ENCODE measurements around the gene CPNE4. TPM values are rescaled to one million over a fixed set of nuclear protein-coding genes. Genes with fewer than 3 reads are reported as not detected.

CPNE4 gene
- total and polyA plus RNA-seq, 2 donors (not counting 3 experiments of a cell fraction or from before 2014, with no cell fraction given) = not detected

DNA sequence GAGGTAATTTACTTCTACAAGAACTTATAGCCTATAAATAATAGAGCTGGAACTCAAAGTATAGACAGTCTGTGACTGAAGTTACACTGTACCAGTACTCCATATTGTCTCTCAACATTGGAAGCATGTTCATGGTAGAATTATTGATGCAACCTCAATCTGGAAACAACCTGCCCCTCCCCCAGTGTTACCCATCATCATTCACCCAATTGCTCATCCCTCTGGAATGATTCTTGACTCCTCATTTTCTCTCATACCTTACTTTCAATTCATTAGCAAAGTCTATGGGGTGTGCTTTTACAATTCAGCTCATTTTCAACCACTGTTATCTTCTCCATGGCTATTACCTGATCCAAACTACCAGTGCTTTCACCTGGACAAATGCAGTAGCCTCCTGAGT lies 151.7 kb downstream of the CPNE4 start:
- Histone ChIP-seq H3K4me1 (ENCODE audit: control insufficient read depth, extremely low read depth, insufficient read depth, low read length) (no peaks in the 10 kb centered on the region), H3K9ac (replicated peaks; ENCODE audit: extremely low read depth, insufficient read depth, low read length) (no peak overlapping the region), H3K27ac (ENCODE audit: insufficient read depth, low read depth, low read length) (no peak overlapping the region), H3K9me3 (replicated peaks; ENCODE audit: control insufficient read depth, insufficient read depth, low read length) (no peaks in the 10 kb centered on the region), H3K79me2 (ENCODE audit: control insufficient read depth, insufficient read depth, low read length) (no peaks in the 10 kb centered on the region), H3K4me2 (ENCODE audit: insufficient read depth, low read length) (no peak overlapping the region), H2AFZ (ENCODE audit: low read depth, low read length) (no peak overlapping the region), H3K27me3 (ENCODE audit: control insufficient read depth in 2 of 2, insufficient read depth in 2 of 2, low read length in 2 of 2) (no peaks in the 10 kb centered on the region), H3K9me1 (replicated peaks; ENCODE audit: control insufficient read depth, extremely low read depth, insufficient read depth, low read length) (no peaks in the 10 kb centered on the region), H4K20me1 (replicated peaks; ENCODE audit: control insufficient read depth, extremely low read depth, insufficient read depth, low read length) (no peaks in the 10 kb centered on the region), H3K36me3 (ENCODE audit: control insufficient read depth in 2 of 2, extremely low read depth in 1 of 2, insufficient read depth in 2 of 2, low read length in 2 of 2) (no peaks in the 10 kb centered on the region), H3K4me3 (replicated peaks in 1 of 3; ENCODE audit: insufficient read depth in 1 of 3, low read depth in 1 of 3, low read length in 3 of 3) (no peak overlapping the region)
- no TSS peak for BruUV-seq (replicated peaks)
- POLR2A ChIA-PET = no interaction called here
- CTCF ChIA-PET = no interaction called here
- FAIRE-seq (no peak), DNase-seq (ENCODE audit: low read depth, low spot score) (no peak)
- TF ChIP-seq MYC (IDR thresholded peaks at IDR 0.05; ENCODE audit: low read depth, low read length) (no peak), FOS (IDR thresholded peaks at IDR 0.05; ENCODE audit: borderline replicate concordance, insufficient read depth, low read length) (no peak), JUN (IDR thresholded peaks at IDR 0.05; ENCODE audit: borderline replicate concordance, insufficient read depth, insufficient read length, low read depth) (no peak), GATA2 (IDR thresholded peaks at IDR 0.05; ENCODE audit: insufficient read depth, insufficient read length, low read depth, low read length) (no peak)
- TF ChIP-seq, protein P1, sequence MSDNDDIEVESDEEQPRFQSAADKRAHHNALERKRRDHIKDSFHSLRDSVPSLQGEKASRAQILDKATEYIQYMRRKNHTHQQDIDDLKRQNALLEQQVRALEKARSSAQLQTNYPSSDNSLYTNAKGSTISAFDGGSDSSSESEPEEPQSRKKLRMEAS (IDR thresholded peaks at IDR 0.05; ENCODE audit: insufficient read depth, insufficient read length) = no peak
- intact Hi-C loops (cut with micrococcal nuclease) = no loop called here
- dilution Hi-C loops (cut with MboI; ENCODE audit: extremely low pct_ligation_motif_present, low sequenced_read_pairs) = no loop called here

- no peak overlapping the region for H3K9ac ChIP-seq (replicated peaks; ENCODE audit: extremely low read depth, insufficient read depth, low read length)
- no peak overlapping the region for H3K4me2 ChIP-seq (ENCODE audit: insufficient read depth, low read length)
- H3K27ac ChIP-seq (ENCODE audit: insufficient read depth, low read depth, low read length) = no peak overlapping the region
- BruUV-seq (replicated peaks) = no TSS peak
- H3K79me2 ChIP-seq (ENCODE audit: control insufficient read depth, insufficient read depth, low read length) = no peaks in the 10 kb centered on the region
- H2AFZ ChIP-seq (ENCODE audit: low read depth, low read length) = no peak overlapping the region
- H4K20me1 ChIP-seq (replicated peaks; ENCODE audit: control insufficient read depth, extremely low read depth, insufficient read depth, low read length) = no peaks in the 10 kb centered on the region
- H3K9me3 ChIP-seq (replicated peaks; ENCODE audit: control insufficient read depth, insufficient read depth, low read length) = no peaks in the 10 kb centered on the region
- no peaks in the 10 kb centered on the region for H3K36me3 ChIP-seq (ENCODE audit: control insufficient read depth in 2 of 2, extremely low read depth in 1 of 2, insufficient read depth in 2 of 2, low read length in 2 of 2)
- H3K9me1 ChIP-seq (replicated peaks; ENCODE audit: control insufficient read depth, extremely low read depth, insufficient read depth, low read length) = no peaks in the 10 kb centered on the region
- intact Hi-C loops (cut with micrococcal nuclease) = no loop called here
- no peaks in the 10 kb centered on the region for H3K4me1 ChIP-seq (ENCODE audit: control insufficient read depth, extremely low read depth, insufficient read depth, low read length)
- ChIA-PET POLR2A (no interaction called here), CTCF (interaction anchor here (3.0 kb wide), 1 partner anchor 10 kb away, joined by 7 read pairs; no protein-coding TSS in a partner anchor)
- no peak for DNase-seq (ENCODE audit: low read depth, low spot score)
- no peak overlapping the region for H3K4me3 ChIP-seq (replicated peaks in 1 of 3; ENCODE audit: insufficient read depth in 1 of 3, low read depth in 1 of 3, low read length in 3 of 3)
- dilution Hi-C loops (cut with MboI; ENCODE audit: extremely low pct_ligation_motif_present, low sequenced_read_pairs) = no loop called here
- FAIRE-seq = no peak
- no peak for TF ChIP-seq FOS (IDR thresholded peaks at IDR 0.05; ENCODE audit: borderline replicate concordance, insufficient read depth, low read length)
- TF ChIP-seq POLR2A (IDR thresholded peaks at IDR 0.05; ENCODE audit: low read depth, low read length) = no peak
- TF ChIP-seq, protein P2, sequence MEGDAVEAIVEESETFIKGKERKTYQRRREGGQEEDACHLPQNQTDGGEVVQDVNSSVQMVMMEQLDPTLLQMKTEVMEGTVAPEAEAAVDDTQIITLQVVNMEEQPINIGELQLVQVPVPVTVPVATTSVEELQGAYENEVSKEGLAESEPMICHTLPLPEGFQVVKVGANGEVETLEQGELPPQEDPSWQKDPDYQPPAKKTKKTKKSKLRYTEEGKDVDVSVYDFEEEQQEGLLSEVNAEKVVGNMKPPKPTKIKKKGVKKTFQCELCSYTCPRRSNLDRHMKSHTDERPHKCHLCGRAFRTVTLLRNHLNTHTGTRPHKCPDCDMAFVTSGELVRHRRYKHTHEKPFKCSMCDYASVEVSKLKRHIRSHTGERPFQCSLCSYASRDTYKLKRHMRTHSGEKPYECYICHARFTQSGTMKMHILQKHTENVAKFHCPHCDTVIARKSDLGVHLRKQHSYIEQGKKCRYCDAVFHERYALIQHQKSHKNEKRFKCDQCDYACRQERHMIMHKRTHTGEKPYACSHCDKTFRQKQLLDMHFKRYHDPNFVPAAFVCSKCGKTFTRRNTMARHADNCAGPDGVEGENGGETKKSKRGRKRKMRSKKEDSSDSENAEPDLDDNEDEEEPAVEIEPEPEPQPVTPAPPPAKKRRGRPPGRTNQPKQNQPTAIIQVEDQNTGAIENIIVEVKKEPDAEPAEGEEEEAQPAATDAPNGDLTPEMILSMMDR (IDR thresholded peaks at IDR 0.05; ENCODE audit: extremely low read depth in 1 of 2, insufficient read depth in 1 of 2, low read depth in 1 of 2, low read length in 2 of 2) = no peak
- no peak for TF ChIP-seq MYC (IDR thresholded peaks at IDR 0.05; ENCODE audit: low read depth, low read length)
- TF ChIP-seq POLR2AphosphoS5 (IDR thresholded peaks at IDR 0.05; ENCODE audit: insufficient read depth, low read depth, low read length) = no peak
- no peak for TF ChIP-seq GATA2 (IDR thresholded peaks at IDR 0.05; ENCODE audit: insufficient read depth, insufficient read length, low read depth, low read length)
- no peak for TF ChIP-seq EZH2 (IDR thresholded peaks at IDR 0.05; ENCODE audit: borderline replicate concordance, low read depth, low read length, severe bottlenecking)
- TF ChIP-seq, protein P1 (IDR thresholded peaks at IDR 0.05; ENCODE audit: insufficient read depth, insufficient read length) = no peak
- no peak for TF ChIP-seq JUN (IDR thresholded peaks at IDR 0.05; ENCODE audit: borderline replicate concordance, insufficient read depth, insufficient read length, low read depth)
- no peaks in the 10 kb centered on the region for H3K27me3 ChIP-seq (ENCODE audit: control insufficient read depth in 2 of 2, insufficient read depth in 2 of 2, low read length in 2 of 2)
Observed at GRCh38 chr3:131881777-131882176, 153.0 kb downstream of the CPNE4 start.

All from endothelial cell of umbilical vein (primary cell).